PFSK-1 (cell line): ENCODE measurements around the gene MUC4.

ENCODE experiments used
- FOXP2 ChIP-seq: optimal IDR thresholded peaks from 2 replicates; pipeline ENCODE3; 2011; ENCODE audit warnings: borderline replicate concordance, control low read depth, inconsistent platforms; ENCODE audit not compliant: insufficient read depth; ENCODE audit errors: extremely low read length, extremely low read depth
- POLR2AphosphoS5 ChIP-seq: IDR thresholded peaks from 2 replicates; pipeline ENCODE4 v1.6.1; 2012; ENCODE audit warnings: low read depth, mild to moderate bottlenecking, control low read depth, low read length, moderate library complexity
- SIN3A ChIP-seq: IDR thresholded peaks from 2 replicates; pipeline ENCODE4 v1.6.1; 2012; ENCODE audit warnings: mild to moderate bottlenecking, low read length, moderate library complexity, borderline replicate concordance; ENCODE audit not compliant: insufficient read depth
- TAF1 ChIP-seq: IDR thresholded peaks from 2 replicates; pipeline ENCODE4 v1.6.1; 2012; ENCODE audit warnings: low read length, control low read depth, borderline replicate concordance; ENCODE audit not compliant: insufficient read depth
- TF ChIP-seq, protein P1 (sequence below), 2 experiments: IDR thresholded peaks; 2 replicates each; pipeline versions ENCODE4 v1.6.1 to v1.8.0; 2011 to 2012; ENCODE audit warnings: low read depth in 2 of 2, low read length in 2 of 2, control low read depth in 1 of 2, inconsistent platforms in 1 of 2, mild to moderate bottlenecking in 1 of 2, moderate library complexity in 1 of 2; ENCODE audit not compliant: insufficient read depth in 1 of 2

The MUC4 gene

DNA sequence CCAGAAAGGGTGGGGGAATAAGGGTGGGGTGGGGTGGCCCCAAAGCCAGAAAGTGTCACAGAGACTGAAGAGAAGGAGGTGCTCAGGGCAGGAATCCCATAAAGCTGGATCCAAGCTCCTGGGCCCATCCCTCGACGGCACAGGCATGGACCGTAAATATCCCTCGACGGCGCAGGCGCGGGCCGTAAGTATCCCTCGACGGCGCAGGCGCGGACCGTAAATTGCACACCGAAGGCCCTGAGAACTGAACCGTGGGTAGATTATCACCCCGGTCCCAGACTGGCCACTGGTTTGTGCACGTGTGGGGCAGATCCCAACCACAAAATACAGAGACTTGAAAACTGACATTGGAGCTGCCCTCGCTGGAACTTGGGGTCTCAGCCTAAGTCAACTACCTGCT, 41.3 kb upstream of the MUC4 start:
- TF ChIP-seq, protein P1, sequence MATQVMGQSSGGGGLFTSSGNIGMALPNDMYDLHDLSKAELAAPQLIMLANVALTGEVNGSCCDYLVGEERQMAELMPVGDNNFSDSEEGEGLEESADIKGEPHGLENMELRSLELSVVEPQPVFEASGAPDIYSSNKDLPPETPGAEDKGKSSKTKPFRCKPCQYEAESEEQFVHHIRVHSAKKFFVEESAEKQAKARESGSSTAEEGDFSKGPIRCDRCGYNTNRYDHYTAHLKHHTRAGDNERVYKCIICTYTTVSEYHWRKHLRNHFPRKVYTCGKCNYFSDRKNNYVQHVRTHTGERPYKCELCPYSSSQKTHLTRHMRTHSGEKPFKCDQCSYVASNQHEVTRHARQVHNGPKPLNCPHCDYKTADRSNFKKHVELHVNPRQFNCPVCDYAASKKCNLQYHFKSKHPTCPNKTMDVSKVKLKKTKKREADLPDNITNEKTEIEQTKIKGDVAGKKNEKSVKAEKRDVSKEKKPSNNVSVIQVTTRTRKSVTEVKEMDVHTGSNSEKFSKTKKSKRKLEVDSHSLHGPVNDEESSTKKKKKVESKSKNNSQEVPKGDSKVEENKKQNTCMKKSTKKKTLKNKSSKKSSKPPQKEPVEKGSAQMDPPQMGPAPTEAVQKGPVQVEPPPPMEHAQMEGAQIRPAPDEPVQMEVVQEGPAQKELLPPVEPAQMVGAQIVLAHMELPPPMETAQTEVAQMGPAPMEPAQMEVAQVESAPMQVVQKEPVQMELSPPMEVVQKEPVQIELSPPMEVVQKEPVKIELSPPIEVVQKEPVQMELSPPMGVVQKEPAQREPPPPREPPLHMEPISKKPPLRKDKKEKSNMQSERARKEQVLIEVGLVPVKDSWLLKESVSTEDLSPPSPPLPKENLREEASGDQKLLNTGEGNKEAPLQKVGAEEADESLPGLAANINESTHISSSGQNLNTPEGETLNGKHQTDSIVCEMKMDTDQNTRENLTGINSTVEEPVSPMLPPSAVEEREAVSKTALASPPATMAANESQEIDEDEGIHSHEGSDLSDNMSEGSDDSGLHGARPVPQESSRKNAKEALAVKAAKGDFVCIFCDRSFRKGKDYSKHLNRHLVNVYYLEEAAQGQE (IDR thresholded peaks at IDR 0.05; ENCODE audit: insufficient read depth in 1 of 2, low read depth in 2 of 2, low read length in 2 of 2), result no peak

DNA sequence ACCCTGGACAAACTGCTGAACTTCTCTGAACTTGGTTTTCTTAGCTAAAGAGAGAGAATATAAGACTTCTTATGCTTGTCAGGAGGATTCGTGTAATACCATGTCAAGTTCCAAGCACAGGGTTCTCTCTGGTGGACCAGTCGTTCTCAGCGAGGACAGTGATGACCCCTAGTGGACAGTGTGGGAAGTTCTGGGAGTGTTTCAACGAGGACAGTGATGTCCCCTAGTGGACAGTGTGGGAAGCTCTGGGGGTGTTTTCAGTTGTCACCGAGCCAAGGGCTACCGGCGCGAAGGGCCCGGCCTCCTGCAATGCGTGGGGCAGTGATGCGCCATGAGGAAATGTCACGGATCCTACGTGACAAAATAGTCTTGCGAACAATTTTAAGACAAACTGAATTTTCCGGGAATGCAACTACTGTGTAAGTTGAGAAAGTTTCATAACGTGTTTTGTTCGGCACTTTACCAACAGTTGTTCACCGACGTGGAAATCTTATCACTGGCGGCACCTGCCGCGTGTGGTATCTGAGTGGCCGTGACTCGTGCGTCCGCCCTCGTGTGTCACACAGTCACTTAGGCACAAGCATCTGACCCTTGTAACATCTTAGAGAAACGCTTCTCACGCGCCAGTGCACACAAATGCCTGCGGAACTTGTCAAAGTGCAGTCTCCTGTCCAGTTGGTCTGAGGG, 39.3 kb upstream of the MUC4 start:
- TF ChIP-seq SIN3A (no peak), FOXP2 (no peak), POLR2AphosphoS5 (no peak), TAF1 (no peak)
- TF ChIP-seq, protein P1 (IDR thresholded peaks at IDR 0.05; ENCODE audit: insufficient read depth in 1 of 2, low read depth in 2 of 2, low read length in 2 of 2), result no peak

DNA sequence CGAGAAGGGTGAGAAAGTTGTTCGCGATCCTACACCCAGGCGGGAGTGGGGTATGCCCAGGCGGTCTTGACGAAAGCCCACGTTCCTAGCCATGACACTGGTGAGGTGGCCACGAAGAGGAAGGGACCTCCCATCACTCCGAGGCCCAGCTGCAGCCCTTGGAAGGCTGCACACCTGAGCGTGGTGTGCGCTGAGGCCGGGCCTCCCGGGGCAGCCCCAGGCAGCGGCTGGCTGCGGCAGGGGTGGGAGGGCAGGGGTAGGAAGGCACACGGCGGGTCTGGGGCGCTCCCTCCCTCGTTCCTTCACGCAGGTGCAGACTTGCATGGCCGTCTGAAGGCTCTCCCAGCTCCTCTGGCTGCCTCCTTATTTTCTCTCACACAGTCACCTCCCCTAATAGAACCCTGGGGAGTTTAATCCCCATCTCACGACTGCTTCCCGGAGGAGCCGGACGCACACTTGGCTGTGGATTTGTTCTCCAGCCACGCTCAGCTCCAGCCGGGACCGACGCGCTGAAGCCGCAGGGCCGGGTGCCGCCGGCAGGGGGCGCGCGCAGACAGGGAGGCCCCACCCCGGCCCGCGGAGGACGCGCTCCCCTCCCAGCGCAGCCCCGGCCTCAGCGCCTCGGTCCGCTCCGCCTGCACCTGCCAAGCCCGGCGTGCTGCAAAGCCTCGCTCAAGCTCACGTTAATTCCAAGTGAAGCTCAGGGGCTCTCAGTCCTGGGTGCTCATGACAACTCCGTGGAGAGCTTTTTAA, 37.8 kb upstream of the MUC4 start:
- TF ChIP-seq TAF1 (no peak), SIN3A (no peak), FOXP2 (no peak), POLR2AphosphoS5 (no peak)
- TF ChIP-seq, protein P1 (IDR thresholded peaks at IDR 0.05; ENCODE audit: insufficient read depth in 1 of 2, low read depth in 2 of 2, low read length in 2 of 2), result no peak

DNA sequence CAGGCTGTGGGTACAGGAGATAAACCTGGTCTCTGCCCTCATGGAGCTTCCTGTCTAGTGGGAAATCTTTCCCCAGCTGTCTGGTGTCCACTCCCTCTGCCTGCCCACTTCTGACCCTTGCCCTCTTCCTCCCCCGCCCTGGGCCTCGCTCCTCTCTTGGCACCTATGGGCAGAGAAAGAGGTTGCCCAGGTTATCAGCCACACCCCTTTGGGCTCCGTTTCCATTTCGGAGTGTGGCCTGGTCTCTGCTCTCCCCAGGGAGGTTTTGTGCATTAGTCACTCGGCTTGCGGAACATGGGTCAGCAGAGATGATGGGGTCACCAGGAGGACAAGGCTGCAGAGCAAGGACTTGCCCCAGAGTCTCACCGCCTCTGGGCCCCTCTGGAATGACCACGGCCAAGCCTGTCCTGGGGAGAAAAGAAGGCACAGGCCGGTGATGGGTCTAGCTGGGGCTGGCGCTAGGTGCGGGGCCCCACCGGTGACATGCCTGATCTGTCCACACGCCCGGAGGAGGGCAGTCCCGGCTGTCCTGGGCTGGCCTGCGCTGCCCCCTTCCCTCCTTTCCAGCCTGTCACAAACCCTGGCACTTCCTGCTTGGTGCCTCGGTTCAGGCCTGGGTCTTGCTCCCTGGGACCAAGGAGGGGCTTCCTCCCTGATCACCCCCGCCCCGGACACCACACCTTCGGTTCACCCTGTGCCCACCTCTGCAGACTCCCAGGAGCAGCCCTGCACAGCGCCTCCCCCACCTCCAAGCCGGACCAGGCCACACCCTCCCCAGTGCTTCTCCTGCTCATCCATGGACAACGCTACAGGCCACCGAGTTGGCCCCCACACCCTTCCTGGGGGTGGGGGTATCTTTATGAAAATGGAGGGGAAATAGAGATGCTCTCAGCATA, 35.6 kb upstream of the MUC4 start:
- TF ChIP-seq, protein P1 (IDR thresholded peaks at IDR 0.05; ENCODE audit: insufficient read depth in 1 of 2, low read depth in 2 of 2, low read length in 2 of 2), result no peak
- TF ChIP-seq FOXP2 (no peak), TAF1 (no peak), SIN3A (no peak), POLR2AphosphoS5 (no peak)
